Measurements from ENCODE around the gene RAMP3.

DNA sequence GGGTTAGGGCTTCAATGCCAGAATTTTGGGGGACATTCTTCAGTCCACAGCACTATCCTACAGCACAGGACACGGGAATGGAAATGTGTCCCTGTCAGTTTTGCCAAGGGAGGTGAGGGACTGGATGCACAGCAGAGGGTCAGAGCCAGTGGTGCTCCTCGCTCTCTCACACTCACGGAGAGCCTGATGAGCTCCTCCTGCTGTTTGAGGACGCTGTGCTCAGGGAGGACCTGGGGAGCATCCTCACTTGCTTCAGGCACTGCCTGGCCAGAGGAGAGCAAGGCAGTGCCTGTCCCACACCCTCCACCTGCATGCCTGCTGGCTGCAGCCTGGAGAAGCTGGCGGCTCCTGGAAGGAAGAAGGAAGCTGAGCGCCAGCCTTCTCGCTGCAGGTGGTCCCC, 58.6 kb downstream of the RAMP3 start:
- no peak for TF ChIP-seq POLR2AphosphoS5 (IDR thresholded peaks at IDR 0.05)
- TF ChIP-seq, protein P1, sequence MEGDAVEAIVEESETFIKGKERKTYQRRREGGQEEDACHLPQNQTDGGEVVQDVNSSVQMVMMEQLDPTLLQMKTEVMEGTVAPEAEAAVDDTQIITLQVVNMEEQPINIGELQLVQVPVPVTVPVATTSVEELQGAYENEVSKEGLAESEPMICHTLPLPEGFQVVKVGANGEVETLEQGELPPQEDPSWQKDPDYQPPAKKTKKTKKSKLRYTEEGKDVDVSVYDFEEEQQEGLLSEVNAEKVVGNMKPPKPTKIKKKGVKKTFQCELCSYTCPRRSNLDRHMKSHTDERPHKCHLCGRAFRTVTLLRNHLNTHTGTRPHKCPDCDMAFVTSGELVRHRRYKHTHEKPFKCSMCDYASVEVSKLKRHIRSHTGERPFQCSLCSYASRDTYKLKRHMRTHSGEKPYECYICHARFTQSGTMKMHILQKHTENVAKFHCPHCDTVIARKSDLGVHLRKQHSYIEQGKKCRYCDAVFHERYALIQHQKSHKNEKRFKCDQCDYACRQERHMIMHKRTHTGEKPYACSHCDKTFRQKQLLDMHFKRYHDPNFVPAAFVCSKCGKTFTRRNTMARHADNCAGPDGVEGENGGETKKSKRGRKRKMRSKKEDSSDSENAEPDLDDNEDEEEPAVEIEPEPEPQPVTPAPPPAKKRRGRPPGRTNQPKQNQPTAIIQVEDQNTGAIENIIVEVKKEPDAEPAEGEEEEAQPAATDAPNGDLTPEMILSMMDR (IDR thresholded peaks at IDR 0.05), result no peak
